Measurements from ENCODE around the gene SLC35F3.

SLC35F3 gene

GRCh38 chr1:234265321-234265720, 360.8 kb downstream of the SLC35F3 start:
- DNase-seq = no peak

- peak; percentile 83 for DNase-seq
Observed at GRCh38 chr1:234265861-234266260, 361.4 kb downstream of the SLC35F3 start.

DNA sequence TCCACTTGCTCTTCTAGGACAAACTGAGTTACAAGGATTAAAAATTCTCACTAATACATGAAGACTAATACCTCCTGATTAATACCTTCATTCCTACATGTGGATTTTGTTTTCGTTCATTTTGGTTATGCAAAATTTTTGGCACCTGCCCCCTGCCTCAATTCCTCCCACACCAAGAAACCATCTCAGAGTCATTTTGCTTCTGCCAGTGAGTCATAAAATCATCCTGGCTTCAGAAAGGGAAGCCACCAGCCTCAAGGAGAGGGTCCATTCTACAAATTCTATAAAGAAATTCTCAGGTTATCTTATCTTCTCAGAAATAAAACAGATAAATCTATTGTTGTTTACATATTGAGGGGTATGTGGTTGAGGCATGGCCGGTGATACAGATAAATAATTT, 365.6 kb downstream of the SLC35F3 start:
- DNase-seq = no peak

DNA sequence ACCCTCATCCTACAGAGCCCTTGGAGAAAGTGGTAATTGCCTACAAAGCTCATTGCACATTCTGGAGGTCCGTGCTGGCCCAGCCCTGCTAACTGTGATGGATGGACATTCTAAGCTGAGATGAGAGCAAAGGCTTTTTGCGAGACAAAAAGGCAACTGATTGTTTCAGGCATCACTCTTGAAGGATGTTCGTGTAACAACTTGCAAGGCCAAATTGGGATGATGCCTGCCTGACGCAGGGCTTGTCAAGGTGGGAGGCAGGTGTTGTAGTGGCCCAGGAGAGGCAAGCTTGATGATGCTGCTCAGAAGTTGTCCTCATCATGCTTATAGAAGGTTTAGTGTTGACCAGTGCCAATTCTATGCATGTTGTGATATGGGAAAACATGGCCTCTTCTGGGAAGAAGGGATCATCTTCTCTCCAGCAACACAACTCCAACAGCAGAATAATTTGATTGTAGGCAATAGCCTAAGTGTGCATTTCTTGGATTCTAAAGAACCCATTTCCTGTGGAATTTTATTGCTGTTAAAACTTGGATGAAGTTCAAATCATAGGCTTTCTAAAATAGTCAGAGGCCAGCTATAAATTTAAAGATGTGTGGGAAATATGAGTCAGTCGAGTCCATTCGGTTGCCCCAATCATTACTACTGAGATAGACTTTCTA, 366.2 kb downstream of the SLC35F3 start:
- no peak for DNase-seq

- no peak for DNase-seq
Observed at GRCh38 chr1:234271243-234271606, 366.7 kb downstream of the SLC35F3 start.

GRCh38 chr1:234272656-234273312, 368.3 kb downstream of the SLC35F3 start:
- DNase-seq = peak; percentile 88

- DNase-seq = no peak
Observed at GRCh38 chr1:234273981-234274380, 369.5 kb downstream of the SLC35F3 start.

DNA sequence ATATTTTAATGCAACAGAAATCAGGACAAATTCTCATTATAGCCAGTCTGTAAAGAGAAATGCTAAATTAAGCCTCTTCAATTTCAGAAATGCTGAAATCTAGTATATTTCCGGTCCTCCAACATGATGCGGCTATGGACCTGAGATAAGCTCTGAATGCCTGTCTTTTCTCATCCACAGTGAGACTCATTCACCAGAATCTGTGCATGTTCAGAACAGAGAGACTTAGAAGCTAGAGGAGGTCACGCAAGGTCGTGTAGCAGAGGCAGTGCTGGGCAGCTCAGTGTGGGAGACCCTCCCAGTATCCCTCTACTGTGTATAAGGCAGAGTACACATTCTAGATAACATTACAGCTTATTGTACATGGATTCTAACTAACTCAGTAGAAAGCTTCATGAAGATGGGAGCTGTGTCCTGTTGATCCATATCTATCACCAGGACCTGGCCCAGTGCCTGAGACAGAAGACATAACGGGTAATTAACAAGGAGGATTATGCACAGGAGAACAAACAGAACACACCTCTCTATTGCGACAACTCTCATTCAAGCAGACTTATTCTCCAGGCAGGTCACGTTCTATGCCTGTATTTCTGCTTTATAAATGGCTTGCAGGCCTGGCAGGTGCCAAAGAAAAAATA, 371.8 kb downstream of the SLC35F3 start:
- peak; percentile 84 for DNase-seq

DNA sequence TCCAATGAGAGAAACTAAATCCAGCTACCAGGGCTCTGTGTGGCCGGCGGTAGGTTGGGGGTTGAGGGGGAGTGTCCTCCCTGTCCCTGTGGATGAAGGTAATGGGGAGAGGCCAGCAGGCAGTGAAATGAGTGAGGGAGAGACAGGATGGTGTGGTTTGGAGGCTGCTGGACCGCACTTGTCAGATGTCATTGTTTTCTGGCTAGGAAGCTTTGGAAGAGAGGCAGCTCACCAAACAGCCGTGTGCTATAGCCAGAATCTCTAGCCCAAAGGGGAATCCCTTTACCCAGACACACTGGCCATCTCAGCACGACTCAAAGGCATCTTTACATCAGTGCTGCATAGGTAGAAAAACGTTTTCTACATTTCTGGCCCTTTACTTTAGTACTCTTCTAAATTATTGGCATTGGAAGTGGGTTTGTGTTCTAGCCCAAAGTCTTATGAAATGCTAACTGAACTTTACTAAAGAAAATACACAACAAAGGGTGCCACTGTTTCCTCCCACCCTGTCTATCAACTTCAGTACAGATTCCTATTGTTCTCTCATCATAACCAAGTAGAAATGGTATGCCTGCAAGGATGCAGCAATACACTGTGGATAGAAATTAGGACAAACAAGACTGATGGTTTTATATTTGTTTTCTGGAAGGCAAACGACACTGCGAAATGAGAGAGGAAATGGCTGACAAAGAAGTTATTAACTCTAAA, 372.8 kb downstream of the SLC35F3 start:
- DNase-seq = no peak

- DNase-seq = no peak
Observed at GRCh38 chr1:234279021-234279420, 374.5 kb downstream of the SLC35F3 start.

GRCh38 chr1:234280500-234280899, 376.0 kb downstream of the SLC35F3 start:
- DNase-seq = no peak

DNA sequence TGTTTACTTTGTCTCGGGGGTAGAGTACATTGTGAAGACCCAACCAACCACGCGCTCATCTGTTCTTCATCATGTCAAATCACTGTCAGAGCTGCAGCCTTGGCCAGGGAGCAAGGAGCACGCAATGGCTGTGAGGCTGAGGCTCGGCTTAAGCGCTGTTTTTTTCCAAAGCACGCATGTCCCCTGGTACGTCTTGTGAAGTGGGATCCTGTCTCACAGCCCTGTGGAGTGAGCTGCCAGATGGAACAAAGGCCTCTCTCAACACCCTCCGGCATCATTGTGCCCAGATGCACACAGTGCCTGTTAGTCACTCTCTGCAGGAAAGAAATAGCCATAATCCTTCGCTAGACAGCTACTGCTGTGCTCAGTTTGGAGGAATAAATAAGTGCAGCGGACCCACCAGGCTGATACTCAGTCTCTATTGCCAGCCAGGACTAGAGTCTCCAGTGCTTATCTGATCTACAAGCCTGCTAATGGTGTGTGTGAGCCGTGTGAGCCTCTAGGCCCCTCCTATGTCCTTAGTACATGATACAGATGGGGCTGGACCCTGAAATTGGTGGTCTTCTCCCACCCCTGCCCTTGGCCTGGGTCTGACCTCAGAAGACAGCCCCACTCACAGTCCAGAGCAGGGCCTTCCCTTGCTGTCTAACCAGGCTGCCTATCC, 377.5 kb downstream of the SLC35F3 start:
- DNase-seq = peak; percentile 92

- no peak for DNase-seq
Observed at GRCh38 chr1:234286206-234286605, 381.7 kb downstream of the SLC35F3 start.

DNA sequence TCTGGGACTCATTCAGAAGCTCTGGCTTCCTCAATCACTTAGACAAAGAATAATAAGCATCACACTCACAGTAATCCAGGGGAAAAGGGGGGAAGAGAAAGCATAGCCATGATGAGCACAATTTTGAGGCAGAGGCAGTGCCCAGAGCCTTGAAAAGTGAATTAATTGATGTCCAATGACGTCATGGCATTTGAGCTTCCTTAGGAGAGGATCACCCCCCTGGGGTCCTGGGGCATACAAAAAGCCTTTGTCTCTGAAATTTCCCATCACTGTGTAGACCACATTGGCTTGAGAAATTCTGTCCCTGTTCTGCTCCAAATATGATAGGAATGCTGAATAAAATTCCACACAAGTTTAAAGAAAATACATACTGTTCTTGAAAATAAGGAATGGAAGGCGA, 384.5 kb downstream of the SLC35F3 start:
- no peak for DNase-seq

GRCh38 chr1:234289538-234290305, 385.2 kb downstream of the SLC35F3 start:
- no peak for DNase-seq

DNA sequence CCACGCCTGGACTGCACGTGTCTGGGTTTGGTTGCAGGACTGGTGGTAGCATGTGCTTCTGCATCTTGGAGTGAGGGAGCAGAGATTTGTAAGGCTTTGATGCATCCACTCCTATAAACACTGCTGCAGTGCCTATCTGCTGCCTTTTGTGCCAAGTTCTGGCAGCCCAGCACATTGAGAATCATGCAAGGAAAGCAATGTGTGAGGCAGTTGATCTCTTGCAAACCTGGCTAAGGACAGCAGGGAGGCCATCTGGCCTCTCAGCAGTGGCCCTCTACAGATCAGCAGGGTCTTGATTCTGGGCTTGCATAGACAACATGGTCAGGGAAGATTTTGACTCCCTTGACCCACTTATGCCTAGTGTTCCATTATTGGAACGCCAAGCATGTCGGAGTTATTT, 387.5 kb downstream of the SLC35F3 start:
- DNase-seq = no peak

DNA sequence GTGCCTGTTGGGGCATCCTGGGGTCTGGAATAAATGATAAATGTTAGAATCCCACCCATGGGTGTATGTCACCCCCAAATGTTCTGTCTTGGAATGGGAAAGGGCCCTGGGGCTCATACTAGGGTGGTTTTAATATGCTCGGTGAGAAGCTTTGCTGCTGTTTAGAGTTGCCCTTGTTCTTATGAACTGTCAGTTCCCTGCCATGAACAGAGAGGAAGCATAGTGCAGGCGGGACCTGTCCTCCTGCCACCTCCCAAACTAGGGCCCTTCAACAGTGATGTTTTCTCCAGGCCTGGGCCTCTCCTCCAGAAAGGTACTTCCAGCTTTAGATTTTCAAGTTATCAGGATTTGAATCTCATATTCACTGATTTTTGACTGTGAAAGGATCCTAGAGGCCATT, 388.1 kb downstream of the SLC35F3 start:
- no peak for DNase-seq

GRCh38 chr1:234294109-234294817, 389.8 kb downstream of the SLC35F3 start:
- DNase-seq = no peak

GRCh38 chr1:234295068-234295467, 390.6 kb downstream of the SLC35F3 start:
- no peak for DNase-seq

GRCh38 chr1:234295626-234296025, 391.1 kb downstream of the SLC35F3 start:
- no peak for DNase-seq

DNA sequence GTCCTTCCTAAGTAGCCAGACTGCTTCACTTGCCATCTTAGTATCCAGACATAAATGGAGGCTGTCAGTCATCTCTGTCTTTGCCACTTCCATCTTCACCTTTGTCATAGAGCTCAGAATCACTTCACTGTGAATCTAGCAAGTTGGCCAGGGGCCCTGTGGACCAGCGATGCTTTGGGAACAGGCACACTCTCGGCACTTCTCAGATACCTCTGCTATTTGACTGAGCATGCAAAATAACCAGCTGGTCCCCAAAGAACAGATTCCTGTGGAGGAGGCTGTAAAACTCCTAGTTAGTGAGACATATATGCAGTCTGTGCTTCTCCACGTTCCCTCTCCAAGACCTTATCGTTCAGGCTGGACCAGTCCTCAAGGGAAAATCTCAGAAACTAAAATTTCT, 392.0 kb downstream of the SLC35F3 start:
- no peak for DNase-seq

- no peak for DNase-seq
Observed at GRCh38 chr1:234297668-234298067, 393.2 kb downstream of the SLC35F3 start.
